GM10847 (cell line): ENCODE measurements around the gene DAD1.

ENCODE experiments used
- POLR2A ChIP-seq: IDR thresholded peaks from 2 replicates; pipeline ENCODE4 v1.6.1; 2011; ENCODE audit not compliant: insufficient read length; ENCODE audit errors: extremely low read depth

Gene DAD1

DNA sequence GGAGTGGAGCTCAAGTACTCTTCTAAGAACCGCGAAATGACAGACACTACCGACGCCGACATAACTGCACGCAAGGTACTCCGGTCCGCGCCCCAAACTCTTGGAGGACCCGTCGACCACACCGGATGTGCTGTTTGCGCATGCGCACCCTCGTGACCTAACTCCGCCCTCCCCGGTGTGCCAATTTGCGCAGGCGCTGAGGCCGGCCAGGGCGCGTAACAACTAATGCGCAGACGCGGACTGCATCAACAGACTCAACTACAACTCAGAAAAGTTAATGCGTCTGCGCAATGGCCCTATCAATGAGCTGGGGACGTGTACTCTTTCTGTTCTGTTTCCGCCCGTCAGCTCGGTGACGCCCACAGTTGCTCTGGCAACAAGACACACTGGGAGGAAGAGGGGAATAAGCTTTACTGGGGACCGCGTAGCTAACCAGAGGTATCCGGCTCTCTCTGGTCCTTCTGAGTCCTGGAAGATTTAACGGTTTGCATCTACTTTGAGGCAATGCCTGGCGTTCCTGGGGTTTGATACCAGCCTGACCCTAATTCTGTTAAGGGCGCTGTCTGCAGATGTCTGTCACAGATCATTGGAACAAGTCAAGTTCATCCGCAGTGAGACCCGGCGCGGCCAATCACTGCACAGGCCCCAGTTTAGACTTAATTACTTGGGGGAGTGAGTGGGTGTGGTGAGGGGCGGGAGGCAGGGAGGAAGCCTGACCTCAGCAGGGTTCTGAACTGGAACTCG, at the start of gene DAD1:
TSS of gene DAD1 (minus strand) at position 129 of the 744 bp plus-strand sequence. CDS start at position 62, 67 bp downstream.
- peak; percentile 95 for TF ChIP-seq POLR2A

DNA sequence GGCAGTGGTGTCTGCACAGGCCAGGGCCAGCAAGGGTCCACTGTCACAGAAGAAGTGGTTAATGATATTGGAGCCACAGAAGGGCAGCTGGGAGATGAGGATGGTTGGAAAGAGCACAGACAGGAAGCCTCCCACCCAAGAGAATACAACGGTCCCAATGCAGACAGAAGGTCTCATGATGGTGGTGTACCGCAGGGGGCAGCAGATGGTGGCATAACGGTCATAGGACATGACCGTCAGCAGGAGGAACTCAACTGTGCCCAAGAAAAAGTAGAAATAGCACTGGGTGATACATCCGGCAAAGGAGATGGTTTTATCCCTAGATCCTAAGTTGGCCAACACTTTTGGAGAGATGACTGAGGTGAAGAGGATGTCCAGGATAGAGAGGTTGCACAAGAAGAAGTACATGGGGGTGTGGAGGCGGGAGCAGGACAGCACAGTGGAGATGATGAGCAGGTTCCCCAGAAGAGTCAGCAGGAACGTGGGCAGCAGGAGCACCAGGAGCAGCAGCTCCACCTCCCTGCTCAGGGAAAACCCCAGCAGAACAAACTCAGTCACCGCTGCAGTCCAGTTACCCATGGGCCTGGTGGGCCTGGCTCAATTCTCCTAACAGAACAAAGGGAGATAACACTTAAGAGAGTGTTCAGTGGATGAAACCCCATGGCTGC, 45.3 kb upstream of the DAD1 start:
- TF ChIP-seq POLR2A = no peak

DNA sequence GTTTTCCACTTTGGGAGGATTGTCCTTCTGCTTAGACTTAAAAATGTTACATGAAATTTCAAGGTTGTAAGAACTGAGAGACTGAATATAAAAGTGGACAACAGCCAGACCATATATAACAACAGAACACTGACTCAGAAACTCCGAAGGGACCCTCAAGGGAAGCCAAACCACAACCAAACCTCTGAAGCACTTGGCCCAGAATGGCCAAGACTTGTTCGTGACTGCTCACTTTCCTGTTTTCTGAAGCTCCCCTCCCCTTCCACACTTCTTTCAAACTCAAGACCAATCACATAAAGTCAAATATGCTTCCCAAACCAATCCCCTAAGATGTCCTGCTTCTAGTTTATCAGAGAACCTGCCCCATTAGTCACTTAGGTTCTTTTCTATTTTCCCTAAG, 41.5 kb upstream of the DAD1 start:
- no peak for TF ChIP-seq POLR2A

DNA sequence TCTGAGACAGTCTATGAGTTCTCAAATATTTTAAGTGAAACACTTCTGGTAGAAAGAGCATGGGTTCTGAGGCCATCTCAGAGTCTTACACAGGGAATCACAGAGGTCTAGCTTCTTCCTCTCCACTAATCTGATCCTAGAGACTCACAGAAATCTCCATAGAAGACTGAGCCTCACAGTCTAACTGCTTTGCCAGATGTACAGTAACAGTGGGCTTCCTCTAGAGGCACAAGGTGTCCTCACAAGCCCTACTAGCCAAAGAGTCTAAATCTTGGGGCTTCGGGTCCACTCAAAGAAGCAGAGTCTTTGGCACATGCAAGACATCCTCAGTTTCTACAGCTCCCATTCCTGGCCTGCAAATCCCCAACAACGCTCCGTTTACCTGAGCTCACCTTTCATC, 41.0 kb upstream of the DAD1 start:
- TF ChIP-seq POLR2A = no peak

DNA sequence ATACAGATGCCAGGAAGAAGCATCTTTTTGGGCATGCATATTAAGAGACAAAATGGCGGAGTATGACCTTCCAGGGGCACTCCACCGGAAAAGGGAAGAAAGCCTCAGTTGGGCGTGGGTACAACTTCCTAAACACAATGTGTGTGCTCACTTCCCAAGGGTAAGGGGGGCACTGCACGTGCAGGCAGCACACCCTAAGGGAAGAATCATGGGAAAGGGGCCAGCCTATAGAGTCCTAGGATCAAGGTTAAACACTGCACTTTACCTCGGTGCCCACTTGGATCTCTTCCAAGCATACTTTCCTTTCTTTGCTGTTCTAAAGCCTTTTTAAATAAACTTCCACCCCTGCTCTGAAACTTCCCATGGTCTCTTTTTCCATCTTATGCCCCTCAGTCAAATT, 40.3 kb upstream of the DAD1 start:
- no peak for TF ChIP-seq POLR2A

DNA sequence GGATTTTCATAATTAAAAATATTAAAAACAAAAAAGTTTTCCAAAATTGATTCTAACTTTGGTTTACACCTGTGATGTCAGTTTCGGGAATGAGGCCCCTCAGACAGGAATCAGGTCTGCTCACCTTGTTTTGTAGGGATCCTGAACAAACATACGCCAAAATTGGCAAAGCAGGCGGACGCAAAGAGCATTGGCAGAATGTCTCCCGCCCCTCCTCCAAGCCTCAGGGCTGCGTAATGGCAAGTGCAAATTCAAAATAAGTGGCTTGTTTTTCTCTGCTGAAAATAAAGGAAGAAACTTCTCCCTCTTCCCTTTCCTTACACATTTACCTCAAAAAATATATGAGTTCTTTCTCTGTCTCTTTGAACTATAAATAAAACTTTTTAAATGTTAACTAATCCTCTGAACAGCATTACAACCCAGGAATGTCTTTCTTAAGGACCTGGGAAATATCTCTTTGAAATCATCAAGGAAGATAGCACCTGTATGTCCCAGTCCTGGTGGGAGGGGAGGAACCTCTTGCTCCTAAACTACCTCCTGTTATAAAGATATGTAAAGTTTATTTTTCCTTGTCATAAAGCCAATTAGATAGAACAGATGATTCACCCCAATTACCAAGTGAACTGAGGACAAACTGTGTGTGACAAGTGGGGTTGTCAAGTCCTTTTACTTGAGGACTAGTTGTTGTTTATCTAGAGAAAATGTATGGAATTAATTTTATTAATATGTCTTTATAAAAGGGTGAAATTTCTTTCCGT, 38.7 kb upstream of the DAD1 start:
- TF ChIP-seq POLR2A = no peak

DNA sequence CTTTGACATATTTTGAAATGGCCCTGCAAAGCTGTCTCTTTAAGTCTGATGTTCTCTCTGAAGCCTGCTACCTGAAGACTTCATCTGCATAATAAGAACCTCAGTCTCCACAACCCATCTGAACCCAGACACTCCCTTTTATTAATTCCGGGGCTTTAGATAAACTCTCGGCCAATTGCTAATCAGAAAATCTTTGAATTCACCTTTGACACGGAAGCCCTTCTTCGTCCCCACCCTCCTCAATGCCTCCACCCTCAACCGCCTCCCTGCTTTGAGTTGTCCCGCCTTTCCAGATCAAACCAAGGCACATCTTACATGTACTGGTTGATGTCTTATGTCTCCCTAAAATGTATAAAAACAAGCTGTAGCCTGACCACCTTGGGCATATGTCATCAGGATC, 37.6 kb upstream of the DAD1 start:
- TF ChIP-seq POLR2A = no peak

DNA sequence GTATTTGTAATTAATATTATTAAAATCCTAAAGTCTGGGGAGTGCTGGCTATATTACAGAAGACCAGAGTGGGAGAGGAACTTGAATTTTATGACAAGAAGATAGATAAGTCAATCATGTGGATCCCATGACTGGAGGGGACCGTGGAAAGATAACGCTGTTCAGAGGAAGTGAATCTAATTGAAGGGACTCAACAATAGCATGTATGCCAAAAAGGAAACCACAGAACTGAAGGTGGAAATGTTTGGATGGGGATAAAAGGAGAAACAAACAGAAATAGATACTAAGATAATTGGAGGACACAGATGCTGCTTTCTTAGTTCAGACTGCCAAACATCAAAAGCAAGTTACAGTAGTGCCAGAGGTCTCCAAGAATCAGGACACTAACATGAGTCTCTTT, 34.0 kb upstream of the DAD1 start:
- TF ChIP-seq POLR2A = no peak

DNA sequence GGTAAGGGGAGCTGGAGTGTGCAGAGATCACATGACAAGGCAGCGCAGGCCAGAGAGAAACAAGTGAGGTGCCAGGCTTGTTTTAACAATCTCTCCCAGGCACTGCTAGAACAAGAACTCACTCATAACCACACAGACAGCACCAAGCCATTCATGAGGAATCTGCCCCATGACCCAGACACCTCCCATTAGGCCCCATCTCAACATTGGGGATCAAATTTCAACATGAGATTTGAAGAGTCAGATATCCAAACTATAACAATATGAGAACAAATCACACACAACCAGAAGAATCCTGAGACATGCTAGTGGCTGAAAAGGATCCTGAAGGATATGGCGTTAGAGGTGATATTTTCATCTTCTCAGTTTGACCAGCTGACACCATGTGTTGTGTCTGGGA, 33.2 kb upstream of the DAD1 start:
- TF ChIP-seq POLR2A = no peak

DNA sequence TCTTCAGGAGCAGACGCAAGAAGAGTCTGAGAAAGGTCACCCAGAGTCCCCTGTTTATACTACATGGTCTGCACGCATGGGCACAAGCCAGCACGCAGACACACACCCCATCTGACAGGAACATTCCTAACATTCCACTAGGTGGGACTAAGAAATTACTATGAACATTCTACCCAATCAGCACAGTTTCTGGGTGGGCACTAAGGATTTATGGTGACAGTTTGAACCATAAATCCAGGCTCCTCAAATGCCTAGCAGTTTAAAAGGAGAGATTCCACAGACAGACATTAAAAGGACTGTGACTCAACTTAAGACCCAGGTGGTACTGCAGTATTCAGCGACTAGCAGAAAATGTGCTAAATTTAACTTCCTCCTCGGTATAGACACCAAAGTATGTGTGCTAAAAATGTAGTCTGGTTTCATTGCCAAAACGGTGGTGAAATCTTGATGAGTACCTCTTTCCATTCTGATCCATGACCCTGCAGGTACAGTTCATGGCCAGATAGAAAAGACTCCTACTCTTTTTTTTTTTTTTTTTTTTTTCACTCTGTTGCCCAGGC, 25.3 kb upstream of the DAD1 start:
- no peak for TF ChIP-seq POLR2A

DNA sequence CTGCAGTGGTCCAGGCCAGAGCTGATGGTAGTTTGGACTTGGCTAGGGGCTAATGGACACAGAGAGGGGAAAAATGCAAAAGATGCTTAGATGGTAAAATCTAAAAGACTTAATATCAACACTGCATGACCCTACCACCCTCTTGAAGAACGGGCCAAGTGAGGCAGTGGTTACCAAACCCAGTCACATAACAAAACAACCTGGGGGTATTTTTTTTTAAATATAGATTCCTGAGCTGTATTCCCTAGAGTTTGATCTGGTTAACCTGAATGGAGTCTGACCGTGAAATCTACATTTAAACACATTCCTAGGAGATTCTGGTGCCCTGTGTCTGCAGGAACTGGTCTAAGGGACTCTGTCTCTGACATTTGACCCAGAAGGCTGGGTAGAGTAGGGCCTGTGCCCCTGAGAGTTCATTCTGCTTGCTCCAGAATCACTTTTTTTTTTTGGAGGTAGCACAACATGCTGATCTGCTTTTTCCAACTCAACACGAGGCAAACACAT, 24.8 kb upstream of the DAD1 start:
- TF ChIP-seq POLR2A = no peak

DNA sequence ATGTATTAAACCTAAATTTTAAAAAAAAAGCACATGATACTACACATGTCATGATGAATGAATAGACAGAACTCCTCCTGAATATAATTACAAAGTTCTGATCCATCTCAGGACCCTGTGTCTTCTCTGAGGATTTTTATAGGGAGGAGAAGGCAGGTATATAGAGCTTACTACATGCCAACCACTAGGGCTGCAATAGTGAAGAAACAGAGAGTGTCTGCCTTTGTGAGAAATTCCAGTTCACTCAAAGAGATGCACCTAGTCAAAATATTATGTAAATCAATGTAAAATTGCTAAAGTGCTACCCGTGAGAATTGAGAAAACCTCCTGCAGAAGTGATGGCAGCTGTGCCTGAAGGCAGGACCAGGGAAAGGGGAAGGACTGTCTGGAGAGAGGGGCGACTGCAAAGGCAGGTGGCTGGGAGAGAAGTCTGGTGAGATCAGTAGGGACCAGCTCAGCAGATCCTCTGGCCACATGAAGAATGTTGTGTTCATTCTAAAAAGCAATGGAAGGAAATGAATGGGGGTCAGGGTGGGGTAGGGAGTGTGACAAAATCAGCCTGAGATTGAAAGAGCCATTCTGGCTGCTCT, 24.2 kb upstream of the DAD1 start:
- no peak for TF ChIP-seq POLR2A

DNA sequence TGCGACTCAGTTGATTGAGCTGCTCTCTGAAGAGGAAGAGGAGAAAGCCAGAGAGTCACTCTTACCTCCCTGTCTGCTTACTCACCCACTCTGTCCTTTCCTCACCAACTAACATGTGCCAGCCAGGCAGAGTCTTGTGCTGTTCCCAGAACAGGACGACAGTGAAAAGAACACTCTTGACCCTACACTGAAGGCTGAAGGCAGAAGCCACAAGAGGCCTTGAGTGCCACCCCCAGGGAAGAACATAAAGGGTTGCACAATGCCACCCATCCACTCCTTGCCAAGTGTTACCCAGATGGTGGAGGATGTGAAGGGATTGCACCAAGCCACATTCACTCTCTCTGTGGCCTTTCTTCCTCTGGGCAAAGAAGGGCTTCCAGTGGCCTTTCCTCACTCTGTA, 21.9 kb upstream of the DAD1 start:
- no peak for TF ChIP-seq POLR2A

DNA sequence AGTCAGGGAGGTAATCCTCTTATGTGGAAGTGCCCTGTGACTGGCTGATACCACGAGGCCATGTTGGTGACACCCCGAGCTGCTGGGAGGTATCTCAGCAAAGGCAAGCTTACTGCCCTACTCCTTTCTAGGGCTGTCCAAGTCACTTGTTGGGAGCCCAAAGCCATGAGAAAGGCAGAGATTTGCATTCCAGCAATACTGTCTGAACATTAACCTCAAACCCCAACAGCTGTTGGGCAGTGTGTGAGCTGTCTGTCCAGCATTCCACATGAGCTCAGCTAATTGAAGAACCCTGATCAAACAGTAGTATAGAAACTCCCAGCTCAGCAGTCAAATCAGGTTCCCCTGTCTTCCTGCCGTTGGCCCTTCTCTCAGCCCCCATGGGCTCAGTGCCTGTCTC, 18.3 kb upstream of the DAD1 start:
- TF ChIP-seq POLR2A = no peak

DNA sequence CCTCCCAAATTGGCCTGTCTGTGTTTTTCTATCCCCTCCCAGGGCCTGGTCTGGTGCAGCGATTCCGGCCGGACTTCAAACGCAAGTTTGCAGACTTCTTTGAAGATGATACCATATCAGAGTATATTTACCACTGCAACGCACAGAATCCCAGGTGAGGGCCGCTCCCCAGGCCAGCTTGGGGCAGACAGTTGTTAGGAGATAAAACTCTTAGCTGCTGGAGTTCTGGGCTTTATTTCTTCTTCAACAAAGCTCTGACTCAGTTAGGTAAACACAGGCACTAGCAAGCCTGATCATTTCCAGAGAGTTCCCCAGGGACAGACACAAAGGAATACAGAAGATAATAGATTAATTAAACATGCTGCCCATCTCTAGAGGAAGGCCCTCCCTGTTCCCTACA, 17.4 kb upstream of the DAD1 start:
- TF ChIP-seq POLR2A = no peak
